Esophagus squamous epithelium (tissue), 5 donors: ENCODE results near the gene TGFBR3L. TPM values are rescaled to one million over a fixed set of nuclear protein-coding genes. Genes with fewer than 3 reads are reported as not detected.
A peak's percentile ranks its signal among the peaks of the same experiment; 100 is the strongest.
"Not testable (repeated sequence)": the region's sequence is repeated elsewhere in the genome, so short reads cannot be mapped to it uniquely, and the experiment has no call there.

Experiments used
- DNase-seq: peaks from one replicate; lab custom pipeline; 2025; lab: John Stamatoyannopoulos, UW
- H3K27ac ChIP-seq, 4 donors: fragments of 200-600 bp; sonication (generic); one replicate each; pipeline ENCODE4 v1.5.1; 2016 to 2019; ENCODE audit warnings: mild to moderate bottlenecking in 1 of 4
- H3K27me3 ChIP-seq, 4 donors: fragments of 200-600 bp; sonication (generic); 1 replicate in 3 of 4; 2 replicates in 1 of 4; pipeline versions ENCODE4 v1.5.1 to v1.6.0; 2017 to 2021; ENCODE audit warnings: antibody characterized with exemption in 1 of 4
- H3K36me3 ChIP-seq, 3 donors: fragments of 200-600 bp; sonication (generic); one replicate each; pipeline ENCODE4 v1.5.1; 2016 to 2019
- H3K4me1 ChIP-seq, 3 donors: fragments of 200-600 bp; sonication (generic); one replicate each; pipeline ENCODE4 v1.5.1; 2017 to 2019
- H3K4me3 ChIP-seq, 4 donors: fragments of 200-600 bp; sonication (generic); 1 replicate in 3 of 4; 2 replicates in 1 of 4; pipeline ENCODE4 v1.5.1; 2016 to 2019; ENCODE audit warnings: mild to moderate bottlenecking in 2 of 4, moderate library complexity in 1 of 4
- H3K9me3 ChIP-seq, 3 donors: fragments of 200-600 bp; sonication (generic); one replicate each; pipeline ENCODE4 v1.5.1; 2016 to 2019
- POLR2A ChIP-seq, 4 donors: fragments of 450-650 bp; IDR thresholded peaks; one replicate each; pipeline ENCODE4 v1.6.1; 2017; ENCODE audit warnings: antibody characterized with exemption in 4 of 4, mild to moderate bottlenecking in 4 of 4, moderate library complexity in 3 of 4
- WGBS, 2 donors: methylation state at CpG; one replicate each; pipeline ENCODE4 v1.1.5; 2018; 5-methylcytosine and 5-hydroxymethylcytosine counted together
- intact Hi-C: fragments of 100-400 bp; cut with DNase I; formaldehyde crosslinking; loops from one replicate; pipeline ENCODE4 v1.15.0; 2022
- total RNA-seq, 4 donors: library from RNA; depleted of rRNA; stranded (reverse); fragments of >200 nt; gene quantifications; one replicate each; pipeline ENCODE4 v1.1.0, GENCODE V29; 2016
- TF ChIP-seq, protein P1 (sequence below), 6 experiments: fragments of 450-650 bp in 4 of 6; fragments of 200-600 bp in 2 of 6; sonication (generic) in 2 of 6; IDR thresholded peaks; one replicate each; pipeline ENCODE4 v1.5.1; 2016 to 2019; ENCODE audit warnings: antibody characterized with exemption in 6 of 6, mild to moderate bottlenecking in 4 of 6, moderate library complexity in 4 of 6
- donor health status: DM: yes; HTN: yes; CAD: no.

The TGFBR3L gene
- total RNA-seq, 4 donors from 2014 or later = not detected

- no peak for DNase-seq
- peak overlapping the region in 1 of 4 donors; percentile 67 for H3K4me3 ChIP-seq
- peak overlapping the region in 1 of 4 donors; percentile 16 for H3K27ac ChIP-seq
- no peaks in the 10 kb centered on the region for H3K36me3 ChIP-seq
- no peak for TF ChIP-seq POLR2A (IDR thresholded peaks at IDR 0.05)
- TF ChIP-seq, protein P1, sequence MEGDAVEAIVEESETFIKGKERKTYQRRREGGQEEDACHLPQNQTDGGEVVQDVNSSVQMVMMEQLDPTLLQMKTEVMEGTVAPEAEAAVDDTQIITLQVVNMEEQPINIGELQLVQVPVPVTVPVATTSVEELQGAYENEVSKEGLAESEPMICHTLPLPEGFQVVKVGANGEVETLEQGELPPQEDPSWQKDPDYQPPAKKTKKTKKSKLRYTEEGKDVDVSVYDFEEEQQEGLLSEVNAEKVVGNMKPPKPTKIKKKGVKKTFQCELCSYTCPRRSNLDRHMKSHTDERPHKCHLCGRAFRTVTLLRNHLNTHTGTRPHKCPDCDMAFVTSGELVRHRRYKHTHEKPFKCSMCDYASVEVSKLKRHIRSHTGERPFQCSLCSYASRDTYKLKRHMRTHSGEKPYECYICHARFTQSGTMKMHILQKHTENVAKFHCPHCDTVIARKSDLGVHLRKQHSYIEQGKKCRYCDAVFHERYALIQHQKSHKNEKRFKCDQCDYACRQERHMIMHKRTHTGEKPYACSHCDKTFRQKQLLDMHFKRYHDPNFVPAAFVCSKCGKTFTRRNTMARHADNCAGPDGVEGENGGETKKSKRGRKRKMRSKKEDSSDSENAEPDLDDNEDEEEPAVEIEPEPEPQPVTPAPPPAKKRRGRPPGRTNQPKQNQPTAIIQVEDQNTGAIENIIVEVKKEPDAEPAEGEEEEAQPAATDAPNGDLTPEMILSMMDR (IDR thresholded peaks at IDR 0.05) = no peak
- H3K27me3 ChIP-seq = peaks cover 0 to 36% (median 0%) of the 10 kb centered on the region in 4 donors
- intact Hi-C loops = no loop called here
- peaks cover 7 to 15% (median 11%) of the 10 kb centered on the region in 3 donors for H3K4me1 ChIP-seq
- 73 to 78% methylated on average over 9 to 11 of the region's 16 CpGs for whole genome bisulfite sequencing, 2 donors
- H3K9me3 ChIP-seq = no peaks in the 10 kb centered on the region
Observed at GRCh38 chr19:7887408-7888144, 27.1 kb upstream of the TGFBR3L start.

DNA sequence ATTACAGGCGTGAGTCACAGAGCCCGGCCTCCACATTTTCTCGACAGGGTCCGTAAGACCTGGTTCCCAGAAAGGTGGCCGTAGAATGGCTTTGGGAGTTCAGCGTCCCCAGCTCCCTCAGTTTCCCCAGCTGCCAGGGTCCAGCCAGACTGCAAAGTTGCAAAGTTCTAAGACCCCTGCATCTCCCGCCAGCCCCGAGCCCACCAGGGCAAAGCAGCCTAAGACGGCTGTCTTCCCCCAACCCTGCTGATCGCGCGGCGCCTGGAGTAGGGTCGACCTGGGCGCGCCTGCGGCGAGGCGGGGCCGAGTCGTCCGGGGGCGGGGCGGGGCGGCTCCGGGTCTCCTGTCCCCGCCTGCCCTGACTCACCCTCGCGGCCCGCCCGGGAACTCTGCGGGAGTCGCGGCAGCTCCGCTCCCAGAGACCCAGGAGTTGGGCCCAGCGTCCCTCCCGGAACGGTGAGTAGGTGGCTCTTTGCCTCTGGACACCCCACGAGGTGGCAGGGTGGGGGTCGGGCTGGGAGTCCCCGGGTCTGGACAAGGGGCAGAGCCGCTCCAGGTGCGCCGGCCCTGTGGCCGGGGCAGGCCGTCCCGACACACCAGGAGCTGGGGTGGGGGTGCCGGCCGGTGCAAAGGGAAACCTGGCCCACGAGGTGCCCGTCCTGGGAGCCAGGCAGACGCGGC, 26.3 kb upstream of the TGFBR3L start, which contains the start of gene LRRC8E:
Gene LRRC8E (plus strand): TSS at position 366 of the 681 bp plus-strand sequence. CDS start 7,094 bp downstream, outside the sequence.
- H3K4me1 ChIP-seq = peaks cover 7 to 15% (median 11%) of the 10 kb centered on the region in 3 donors
- 25 to 38% methylated on average over 4 to 6 of the region's 53 CpGs for WGBS, 2 donors
- H3K27ac ChIP-seq = peak within 1 kb of the TSS; percentile 50 to 80 (median 79)
- intact Hi-C loops = no loop called here
- no peaks in the 10 kb centered on the region for H3K36me3 ChIP-seq
- H3K27me3 ChIP-seq = peaks cover 0 to 42% (median 0%) of the 10 kb centered on the region in 4 donors
- DNase-seq = no peak
- H3K9me3 ChIP-seq = no peaks in the 10 kb centered on the region
- peak within 1 kb of the TSS; percentile 50 to 73 (median 67) for H3K4me3 ChIP-seq
- TF ChIP-seq, protein P1 (IDR thresholded peaks at IDR 0.05) = no peak
- TF ChIP-seq POLR2A (IDR thresholded peaks at IDR 0.05) = peak in 2 of 4 donors; percentile 45 to 65

DNA sequence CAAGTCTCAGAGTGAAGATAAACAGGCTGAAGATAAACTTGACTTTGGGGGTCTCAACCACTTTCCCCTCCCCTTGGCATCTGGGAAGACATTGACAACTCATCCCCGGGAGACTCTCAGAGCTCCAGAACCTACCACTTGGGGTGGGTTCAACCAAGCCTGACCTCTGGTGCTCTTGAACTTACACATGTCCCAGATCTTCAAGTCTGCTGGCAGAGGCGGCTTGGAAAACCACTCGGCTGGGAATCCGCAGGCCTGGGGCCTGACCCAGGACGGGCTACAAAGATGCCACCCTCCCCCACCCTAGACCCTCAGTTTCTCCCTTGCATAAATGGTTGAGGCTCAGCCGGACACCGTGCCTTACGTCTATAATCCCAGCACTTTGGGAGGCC, 25.8 kb upstream of the TGFBR3L start:
- Histone ChIP-seq H3K4me1 (peaks cover 7 to 19% (median 11%) of the 10 kb centered on the region in 3 donors), H3K36me3 (no peaks in the 10 kb centered on the region), H3K27ac (peak overlapping the region; percentile 50 to 80 (median 79)), H3K27me3 (peaks cover 0 to 48% (median 0%) of the 10 kb centered on the region in 4 donors), H3K9me3 (no peaks in the 10 kb centered on the region), H3K4me3 (peak overlapping the region; percentile 50 to 73 (median 67))
- TF ChIP-seq, protein P1 (IDR thresholded peaks at IDR 0.05) = no peak
- TF ChIP-seq POLR2A (IDR thresholded peaks at IDR 0.05) = no peak
- 40 to 68% methylated on average over 4 to 5 of the region's 8 CpGs for WGBS, 2 donors
- intact Hi-C loops = no loop called here
- DNase-seq = no peak

DNA sequence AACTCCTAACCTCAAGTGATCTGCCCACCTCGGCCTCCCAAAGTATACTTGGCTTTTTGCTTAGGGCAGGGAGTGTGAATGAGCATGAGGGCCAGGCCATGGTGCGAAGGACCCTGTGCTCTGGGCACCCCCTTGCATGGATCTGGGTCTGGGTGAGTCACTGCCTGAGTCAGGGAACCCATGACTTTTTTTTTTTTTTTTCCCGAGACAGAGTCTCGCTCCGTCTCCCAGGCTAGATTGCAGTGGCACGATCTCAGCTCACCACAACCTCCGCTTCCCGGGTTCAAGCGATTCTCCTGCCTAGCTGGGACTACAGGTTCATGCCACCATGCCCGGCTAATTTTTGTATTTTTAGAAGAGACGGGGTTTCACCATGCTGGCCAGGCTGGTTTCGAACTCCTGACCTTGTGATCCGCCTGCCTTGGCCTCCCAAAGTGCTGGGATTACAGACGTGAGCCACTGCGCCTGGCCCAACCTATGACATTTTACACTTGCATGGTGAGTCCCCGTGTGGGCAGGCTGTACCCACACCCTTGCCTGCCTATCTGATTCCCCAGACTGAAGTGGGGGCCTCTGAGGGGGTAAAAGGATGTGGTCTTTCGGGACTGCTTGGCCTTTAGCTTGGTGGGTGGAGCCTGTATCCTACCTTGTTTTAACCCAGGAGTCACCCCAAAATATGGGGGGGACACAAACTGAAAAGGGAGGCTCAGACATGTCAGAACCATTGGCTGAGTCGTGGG, 21.1 kb upstream of the TGFBR3L start:
- DNase-seq, H3K4me3 ChIP-seq, H3K27ac ChIP-seq, H3K9me3 ChIP-seq, H3K36me3 ChIP-seq, intact Hi-C loops: not testable (repeated sequence)
- peaks cover 0 to 47% (median 0%) of the 10 kb centered on the region in 4 donors for H3K27me3 ChIP-seq
- WGBS, 2 donors = 75 to 82% methylated on average over 15 of the region's 18 CpGs
- peaks cover 10 to 41% (median 12%) of the 10 kb centered on the region in 3 donors for H3K4me1 ChIP-seq

DNA sequence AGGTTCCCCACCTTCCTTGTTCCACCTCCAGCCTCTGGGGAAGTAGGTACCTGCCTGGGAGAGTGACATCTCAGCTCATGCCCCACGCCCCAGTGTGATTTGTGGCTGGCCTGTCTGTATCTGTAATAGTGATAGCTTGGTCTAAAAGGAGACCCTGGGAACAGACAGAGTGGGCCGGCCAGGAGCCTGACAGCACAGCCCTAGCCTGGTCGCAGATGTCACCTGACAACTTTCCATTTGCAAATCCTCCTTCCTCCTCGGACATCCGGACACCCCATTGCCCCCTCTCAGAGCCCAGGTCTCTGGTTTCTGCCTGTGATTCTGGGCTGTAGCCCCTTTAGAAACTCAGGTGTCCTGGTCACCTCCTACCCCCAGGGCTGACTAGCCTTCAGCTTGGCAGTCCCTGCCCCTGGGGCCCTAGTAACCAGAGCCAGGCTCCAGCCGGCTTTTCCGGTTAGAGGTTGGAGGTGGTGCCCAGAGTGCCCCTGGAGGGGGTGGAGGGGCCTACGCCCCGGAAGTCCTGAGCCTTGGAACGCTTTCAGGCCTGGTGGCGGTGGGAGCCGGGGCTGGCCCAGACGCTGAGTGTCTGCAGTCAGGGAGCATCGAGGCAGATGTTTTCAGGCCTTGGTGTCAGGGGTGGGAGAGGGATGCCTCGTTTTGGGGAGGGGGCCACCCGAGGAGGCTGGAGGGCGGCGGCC, 19.9 kb upstream of the TGFBR3L start:
- peaks cover 0 to 15% (median 0%) of the 10 kb centered on the region in 3 donors for H3K36me3 ChIP-seq
- peak overlapping the region in 1 of 4 donors; percentile 21 for H3K27ac ChIP-seq
- no peaks in the 10 kb centered on the region for H3K9me3 ChIP-seq
- no peak overlapping the region for H3K4me3 ChIP-seq
- WGBS, 2 donors = 31 to 42% methylated on average over 5 to 7 of the region's 18 CpGs
- no peak for DNase-seq
- intact Hi-C loops = no loop called here
- peaks cover 0 to 39% (median 0%) of the 10 kb centered on the region in 4 donors for H3K27me3 ChIP-seq
- TF ChIP-seq POLR2A (IDR thresholded peaks at IDR 0.05) = no peak
- TF ChIP-seq, protein P1 (IDR thresholded peaks at IDR 0.05) = peak in 1 of 6 experiments; percentile 15
- peaks cover 4 to 35% (median 12%) of the 10 kb centered on the region in 3 donors for H3K4me1 ChIP-seq
